HG03135 (cell line): Measurements from ENCODE around the gene NFYC.

Source experiments
- ATAC-seq: cut with Tn5 transposase; IDR thresholded peaks from one replicate; pipeline ENCODE4 v1.9.1; 2021; ENCODE audit warnings: mild to moderate bottlenecking, moderate library complexity; ENCODE audit not compliant: unreplicated experiment

The NFYC gene

DNA sequence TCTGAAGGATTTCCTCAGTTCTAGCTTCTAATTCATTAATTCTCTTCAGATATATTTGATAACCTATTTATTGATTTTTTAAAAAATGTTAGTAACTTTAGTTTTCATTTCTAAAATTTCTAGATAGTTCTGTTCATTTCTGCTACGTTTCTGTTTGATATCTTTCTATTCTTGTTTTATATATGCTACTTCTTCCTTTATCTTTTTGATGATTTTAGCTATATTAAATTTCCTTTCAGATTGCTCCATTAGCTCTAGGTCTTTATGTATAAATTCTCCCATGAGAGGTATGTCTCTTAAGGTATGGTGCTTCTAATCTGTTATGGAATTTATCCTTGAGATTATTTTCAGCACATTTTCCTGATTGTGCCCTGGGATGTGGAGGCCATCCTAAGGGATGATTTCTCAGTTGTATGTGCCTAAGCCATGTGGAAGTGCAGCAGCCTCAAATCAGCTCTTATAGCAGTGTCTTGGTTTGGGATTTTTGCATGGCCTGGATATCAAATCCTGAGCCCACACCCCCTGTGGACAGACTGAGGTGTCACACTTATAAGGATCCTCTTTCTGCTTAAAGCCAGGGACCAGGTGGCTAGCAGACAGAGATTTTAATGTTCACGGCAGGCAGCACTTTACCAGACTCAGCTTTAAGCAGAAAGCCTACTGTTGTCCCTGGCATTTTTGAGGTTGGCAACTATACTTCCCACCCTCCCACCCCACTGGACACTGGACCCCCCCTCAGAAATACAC, 85.9 kb downstream of the NFYC start:
- ATAC-seq, result no peak

DNA sequence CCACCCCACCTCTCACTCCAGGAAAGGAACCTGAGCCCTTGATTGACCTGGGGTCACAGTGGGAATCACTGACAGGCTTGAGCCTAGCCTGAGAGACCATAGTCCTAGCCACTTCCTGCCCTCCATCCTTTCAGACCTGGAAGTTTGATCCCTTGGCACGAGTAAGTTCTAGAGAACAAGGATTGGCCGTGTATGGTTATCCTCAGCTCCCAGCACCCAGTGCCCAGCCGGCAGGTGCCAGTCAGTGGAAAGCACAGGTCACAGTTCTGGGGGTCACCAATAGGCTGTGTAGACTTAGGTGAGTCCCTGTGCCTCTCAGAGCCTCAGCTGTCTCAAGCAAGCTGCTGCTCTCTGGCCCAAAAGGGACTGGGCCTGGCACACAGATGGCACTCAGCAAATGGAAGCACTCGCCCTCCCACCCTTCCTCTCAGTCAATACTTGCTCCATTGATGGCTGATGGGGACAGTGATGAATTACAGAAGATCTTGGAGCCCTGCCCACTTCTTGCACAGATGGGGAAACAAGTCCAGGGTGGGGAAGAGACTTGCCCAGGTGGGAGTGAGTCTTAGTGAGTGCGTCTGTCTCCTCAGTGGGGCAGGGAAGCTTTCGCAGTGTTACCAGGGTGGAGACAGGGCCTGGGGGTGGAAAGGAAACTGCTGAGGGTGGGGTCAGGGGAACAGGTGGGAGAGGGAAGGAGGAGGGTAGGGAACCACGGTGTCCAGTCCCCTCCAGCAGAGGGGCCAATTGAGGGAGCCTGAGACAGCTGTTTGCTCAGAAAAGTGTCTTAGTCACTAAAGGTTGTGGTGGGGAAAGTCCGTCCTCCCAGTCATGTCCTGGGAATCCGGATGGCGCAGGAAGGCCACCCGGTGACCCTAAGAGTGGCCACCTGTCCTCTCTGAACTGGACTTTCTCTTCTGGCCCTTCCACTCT, 89.4 kb downstream of the NFYC start:
- ATAC-seq, result no peak

DNA sequence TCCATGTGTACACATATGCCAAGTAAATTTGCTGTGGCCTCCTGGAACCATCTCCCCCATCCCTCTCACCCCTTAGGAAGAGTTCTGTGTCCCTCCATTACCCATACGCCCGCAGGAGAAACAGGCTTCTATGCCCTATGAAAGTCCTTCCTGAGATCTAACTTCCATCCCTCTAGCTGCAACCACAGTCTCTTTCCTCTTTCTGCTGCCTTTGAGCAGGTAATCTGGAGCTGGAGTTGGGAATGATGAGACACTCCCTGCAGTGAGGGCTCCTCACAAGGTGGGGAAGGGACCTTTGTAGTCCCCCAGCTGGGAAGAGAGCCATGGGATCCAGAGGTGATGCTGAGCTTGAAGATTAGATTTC, 90.1 kb downstream of the NFYC start:
- ATAC-seq, result no peak

DNA sequence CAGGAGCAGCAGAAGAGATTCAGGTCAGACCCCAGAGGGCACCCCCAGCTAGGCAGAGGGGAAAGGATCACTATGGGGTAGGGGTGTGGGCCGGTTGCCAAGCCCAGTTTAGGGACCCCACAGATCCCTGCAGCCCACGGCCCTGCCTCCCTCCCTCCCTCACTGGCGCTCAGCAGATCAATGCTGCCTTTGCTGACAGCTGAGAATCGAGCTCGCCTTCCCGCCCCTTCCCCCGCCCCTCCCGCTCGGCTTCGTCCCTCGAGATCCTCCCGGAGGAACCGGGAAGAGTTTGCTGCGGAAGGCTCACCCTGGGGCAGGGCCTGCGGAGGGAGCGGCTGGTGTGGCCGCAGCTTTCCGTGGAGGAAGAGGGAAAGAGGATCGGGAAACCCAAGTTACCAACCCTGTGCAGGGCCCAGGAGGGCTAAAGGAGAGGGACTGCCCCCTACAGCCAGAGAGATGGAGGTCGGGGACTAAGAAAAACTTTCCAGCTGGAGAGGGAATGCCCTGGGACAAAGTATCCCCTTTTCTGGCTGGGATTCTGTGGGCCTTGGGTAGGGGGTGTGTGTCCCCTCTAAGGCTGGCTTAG, 91.0 kb downstream of the NFYC start:
- no peak for ATAC-seq

DNA sequence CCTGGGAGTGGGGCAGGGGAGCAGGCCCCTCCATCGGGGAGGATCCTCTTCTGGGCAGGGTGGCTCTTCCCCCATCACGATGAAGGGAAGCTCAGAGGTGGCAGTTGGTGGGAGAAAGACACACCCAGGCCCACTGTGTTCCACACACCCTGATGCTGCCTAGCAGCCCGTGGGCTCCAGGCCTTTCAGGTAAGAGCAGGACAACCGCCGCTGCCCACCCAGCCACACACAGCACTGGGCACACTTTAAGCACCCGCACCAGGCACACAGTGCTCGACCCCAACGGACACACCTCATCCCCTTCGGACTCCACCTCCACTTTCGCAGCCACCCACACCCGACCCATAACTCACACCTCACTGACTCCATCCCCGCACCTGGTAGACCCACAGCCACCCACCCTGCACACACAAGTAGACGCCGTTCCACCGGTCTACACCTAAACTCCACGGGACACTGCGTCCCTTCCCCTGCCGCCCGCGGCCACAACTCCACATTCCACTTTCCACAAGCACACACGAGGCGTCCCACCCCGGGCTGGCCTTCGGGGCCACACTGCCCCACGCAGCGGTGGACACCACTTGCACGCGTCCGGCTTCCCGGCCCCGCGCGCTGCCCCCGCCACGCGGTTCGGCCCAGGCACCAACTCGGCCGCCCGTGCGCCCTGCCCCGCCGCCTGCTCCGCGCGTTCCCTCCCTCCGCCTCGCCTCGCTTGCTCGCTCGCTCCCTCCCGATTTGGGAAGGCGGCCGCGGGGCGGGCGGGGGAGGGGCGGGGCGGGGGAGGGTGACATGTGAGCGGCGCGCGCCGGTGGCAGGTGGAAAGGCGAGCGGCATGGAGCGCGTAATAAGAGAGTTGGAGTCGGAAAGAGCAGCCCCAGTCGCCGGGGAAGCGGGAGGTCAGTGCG, 91.7 kb downstream of the NFYC start, which contains the start of gene KCNQ4:
Gene KCNQ4 (plus strand): TSS at position 787 of the 905 bp plus-strand sequence. CDS start 307 bp downstream, outside the sequence.
- ATAC-seq, result no peak

DNA sequence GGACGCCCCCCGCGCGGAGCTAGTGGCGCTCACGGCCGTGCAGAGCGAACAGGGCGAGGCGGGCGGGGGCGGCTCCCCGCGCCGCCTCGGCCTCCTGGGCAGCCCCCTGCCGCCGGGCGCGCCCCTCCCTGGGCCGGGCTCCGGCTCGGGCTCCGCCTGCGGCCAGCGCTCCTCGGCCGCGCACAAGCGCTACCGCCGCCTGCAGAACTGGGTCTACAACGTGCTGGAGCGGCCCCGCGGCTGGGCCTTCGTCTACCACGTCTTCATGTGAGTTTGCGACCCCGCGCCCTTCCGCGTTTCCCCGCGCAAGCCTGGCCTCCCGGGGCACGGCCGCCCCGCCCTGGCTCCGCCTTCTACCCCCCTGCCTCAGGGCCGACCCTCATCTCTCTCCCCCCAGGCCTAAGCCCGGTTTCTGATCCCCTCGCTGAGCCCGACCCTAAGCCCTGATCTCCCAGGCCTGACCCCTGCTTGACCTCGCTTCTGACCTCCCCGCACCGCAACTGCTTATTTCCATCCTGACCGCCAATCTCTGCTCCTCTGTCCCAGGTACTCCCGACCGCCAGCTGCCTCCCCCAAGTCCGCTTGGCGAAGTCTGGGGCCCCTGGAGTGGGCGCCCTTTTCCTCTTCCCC, 92.8 kb downstream of the NFYC start:
- ATAC-seq, result no peak

DNA sequence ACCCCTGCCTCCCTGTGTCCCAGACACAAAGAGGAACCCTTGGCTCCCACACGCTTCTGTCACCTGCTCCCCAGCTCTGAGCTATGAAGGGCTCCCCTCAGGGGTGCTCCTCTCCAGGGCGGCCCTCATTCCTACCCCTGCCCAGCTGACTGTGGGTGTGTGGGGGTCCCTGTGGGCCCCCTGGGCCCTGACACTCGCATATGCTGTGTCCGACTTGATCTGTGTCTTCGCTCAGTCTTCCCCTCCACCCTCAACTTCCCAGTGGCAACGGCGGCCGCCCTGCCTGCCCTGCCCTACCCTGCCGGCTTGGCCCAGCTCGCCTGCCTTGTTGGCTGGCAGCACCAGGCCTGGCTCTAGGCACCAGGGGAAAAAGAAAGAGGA, 93.3 kb downstream of the NFYC start:
- no peak for ATAC-seq

DNA sequence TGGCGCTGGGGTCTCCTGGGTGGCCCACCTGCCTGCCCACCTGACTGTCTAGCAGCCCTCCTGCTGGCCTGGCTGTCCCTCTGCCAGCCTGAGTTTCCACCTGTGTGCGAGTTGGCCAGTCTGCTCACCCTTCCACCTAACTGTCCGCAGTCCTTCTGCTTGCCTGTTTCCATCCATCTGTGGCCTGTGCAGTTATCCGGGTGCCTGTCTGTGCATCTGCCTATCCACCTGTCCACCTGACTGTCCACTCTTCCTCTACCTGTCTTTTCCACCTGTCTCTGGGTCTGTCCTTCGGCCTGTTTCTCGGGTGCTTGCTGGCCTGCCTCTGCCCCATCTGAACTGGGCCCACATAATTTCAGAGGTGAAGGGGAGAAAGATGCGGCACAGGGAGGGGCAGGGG, 93.9 kb downstream of the NFYC start:
- no peak for ATAC-seq

DNA sequence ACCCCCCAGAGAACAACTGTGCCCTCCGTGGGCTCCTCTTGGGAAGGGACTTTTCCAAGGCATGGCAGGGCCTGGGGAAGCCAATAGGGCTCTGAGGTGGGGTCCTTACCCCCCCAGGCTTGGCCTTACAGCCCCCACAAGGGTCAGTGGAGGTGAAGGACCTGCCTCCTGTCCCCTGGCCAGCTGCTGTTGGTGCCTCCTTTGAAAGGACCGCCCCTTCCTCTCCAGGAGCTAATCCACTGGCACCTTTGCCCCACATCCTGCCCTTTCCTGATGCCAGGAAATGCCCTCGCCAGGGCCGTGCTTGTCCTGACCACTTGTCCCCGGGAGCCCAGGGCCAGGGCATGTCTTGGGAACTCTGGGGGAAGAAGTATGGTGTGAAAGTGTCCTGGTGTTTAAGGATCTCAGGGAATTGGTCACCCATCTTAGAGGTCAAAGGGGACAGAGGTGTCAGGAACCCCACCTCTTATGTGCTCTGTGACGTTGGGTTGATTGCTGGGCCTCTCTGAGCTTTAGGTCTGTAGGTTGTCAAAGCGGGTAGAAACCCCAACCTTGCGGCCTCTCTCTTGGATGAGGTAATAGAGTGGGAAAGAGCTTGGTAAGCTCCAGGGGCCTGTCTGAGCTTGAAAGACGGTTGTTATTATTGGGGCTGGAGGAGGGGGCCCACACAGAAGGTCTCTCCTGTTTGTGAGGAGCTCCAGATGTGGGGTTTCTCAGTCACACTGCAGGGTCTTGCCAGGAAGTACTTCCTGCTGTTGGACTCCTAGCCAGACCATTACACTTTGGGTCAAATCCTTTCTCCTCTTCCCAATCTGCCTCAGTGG, 94.9 kb downstream of the NFYC start:
- ATAC-seq, result no peak

DNA sequence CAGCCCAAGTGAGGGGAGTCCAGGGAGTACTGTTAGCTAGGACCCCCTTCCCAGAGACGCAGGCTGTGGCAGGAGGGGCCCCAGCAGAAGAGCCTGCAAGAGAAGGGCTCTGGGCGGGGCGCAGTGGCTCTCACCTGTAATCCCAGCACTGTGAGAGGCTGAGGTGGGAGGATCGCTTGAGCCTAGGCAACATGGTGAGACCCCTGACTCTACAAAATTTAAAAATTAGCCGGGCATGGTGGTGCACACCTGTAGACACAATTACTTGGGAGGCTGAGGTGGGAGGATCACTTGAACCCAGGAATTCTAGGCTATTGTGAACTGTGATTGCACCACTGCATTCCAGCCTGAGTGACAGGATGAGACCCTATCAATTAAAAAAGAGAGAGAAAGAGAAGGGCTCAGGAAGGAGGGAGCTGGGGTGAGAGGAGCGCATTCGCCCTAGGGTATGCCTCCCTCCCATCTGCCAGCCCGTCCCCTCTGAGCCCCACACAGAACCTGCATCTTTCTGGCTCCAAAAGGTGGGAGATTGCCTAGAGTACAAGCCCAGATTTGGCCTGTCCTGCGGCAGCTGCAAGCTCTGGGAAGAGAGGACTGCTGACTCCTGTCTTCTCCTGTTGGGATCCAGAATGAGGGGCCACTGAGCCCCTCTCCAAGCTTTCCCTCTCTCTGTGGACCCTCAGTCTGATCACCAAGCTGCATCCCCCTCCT, 95.6 kb downstream of the NFYC start:
- no peak for ATAC-seq

DNA sequence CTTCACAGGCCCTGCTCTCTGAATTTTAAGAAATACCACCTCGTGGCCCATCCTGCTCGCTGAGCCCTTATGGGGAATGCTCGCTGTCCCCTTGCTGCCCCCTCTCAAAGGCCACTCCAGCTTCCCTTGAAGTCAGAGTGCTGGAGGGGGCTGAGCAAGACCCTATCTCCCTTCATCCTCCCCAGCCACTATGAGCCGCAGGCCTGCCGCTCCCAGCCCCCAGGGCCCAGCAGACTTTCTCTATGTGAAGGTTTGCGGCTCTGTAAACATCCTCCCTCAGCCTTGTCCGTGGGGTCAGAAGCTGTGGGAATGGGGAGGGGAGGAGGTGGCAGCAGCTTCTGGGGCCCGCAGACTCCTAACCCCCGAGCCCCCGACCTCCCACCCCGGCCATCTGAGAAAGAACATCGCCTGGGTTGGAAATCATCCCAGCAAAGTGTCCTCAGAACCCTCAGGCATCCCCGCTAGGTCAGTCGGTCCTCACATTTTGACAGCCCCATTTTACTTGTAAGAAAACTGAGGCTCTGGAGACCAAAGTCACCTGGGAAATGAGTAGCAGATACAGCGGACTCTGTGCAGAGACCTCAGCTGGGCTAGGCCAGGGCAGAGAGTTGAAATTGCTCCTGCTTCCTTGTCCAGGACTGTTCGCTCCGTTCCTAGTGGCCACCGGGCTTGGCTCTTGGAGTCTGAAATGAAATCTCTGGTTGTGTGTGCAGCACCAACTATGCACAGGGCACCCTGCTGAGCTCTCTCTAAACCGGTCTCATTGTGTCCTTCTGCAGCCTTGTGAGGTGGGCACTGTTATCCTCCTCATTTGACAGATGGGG, 96.4 kb downstream of the NFYC start:
- no peak for ATAC-seq

DNA sequence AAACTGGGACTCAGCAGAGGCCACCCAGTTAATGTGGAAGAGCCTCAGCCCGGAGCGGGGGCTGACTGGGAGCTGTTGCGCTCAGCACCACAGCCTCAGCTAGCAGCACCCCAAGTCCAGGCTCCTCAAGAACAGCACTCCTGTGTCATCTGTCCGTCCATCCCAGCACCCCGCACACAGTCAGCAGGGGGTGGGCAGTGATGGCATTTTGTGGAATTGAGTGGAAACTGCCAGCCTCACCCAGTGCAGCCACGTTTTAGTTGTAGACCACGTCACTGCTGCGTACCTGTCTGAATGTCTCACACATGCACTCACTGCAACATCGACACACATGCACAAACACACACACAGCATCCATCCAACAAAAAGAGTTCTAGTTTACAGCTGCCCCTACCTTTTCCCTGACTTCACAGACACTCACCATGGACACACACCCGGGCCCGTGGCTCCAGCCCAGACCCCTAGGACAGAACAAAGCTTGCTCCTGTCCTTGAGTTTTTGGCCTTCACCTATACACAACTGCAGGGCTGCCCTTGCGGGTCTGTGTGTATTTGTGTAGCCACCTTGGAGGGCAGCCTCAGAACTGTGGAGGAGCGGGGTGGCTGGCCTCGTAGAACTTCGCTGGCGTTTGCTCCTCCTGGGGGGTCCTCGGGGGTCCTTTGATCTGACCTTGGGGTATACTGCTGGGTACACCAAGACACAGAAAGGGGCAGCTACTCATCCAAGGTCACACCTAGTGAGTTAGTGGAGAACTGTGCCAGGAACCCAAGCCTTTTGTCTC, 97.2 kb downstream of the NFYC start:
- ATAC-seq, result no peak

DNA sequence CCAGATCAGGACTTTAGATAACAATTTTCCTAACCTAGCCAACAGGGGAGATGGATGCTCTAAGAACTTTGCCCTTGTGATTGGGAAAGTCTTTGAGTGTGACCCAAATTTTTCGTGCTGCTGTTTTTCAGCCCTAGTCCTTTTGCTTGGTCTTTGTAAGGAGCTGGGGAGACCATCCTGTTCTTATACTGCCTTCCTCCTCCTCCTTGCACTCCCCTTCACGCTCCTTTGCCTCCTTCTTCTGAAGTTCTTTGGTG, 97.8 kb downstream of the NFYC start:
- ATAC-seq, result no peak

DNA sequence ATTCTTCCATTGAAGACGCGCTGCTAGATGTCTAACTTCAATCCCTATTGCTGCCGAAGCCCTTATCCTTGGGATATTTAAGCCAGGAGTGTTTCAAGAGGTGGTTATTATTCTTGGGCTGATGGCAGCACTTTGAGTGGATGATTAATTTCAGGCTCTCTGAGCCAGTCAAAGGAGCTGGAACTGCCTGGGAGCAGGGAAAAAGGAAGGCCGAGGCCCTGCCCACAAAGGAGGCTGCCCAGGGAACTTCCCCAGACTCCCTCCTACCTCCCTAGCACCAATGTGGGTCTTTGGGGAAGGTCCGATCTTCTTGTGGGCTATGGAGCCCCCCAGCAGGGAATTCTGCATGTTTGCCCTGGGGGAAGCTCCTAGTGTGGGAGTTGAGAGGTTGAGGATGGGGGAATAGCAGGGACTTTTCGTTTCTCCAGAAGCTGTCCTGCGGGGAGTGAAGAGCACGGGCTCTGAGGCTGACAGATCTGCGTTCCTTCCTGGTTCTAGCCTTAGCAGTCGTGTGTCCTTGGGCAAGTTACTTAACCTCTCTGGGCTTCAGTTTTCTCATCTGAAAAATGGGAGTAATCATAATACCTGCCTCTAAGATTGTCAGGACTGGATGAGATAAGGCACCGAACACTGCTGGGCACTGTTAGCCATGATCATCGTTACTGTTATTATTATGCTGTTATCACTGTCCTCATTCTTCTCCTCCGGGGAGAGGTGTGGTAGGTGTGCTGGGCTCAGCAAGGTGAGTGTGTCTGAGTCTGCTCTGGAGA, 98.3 kb downstream of the NFYC start:
- ATAC-seq, result no peak

DNA sequence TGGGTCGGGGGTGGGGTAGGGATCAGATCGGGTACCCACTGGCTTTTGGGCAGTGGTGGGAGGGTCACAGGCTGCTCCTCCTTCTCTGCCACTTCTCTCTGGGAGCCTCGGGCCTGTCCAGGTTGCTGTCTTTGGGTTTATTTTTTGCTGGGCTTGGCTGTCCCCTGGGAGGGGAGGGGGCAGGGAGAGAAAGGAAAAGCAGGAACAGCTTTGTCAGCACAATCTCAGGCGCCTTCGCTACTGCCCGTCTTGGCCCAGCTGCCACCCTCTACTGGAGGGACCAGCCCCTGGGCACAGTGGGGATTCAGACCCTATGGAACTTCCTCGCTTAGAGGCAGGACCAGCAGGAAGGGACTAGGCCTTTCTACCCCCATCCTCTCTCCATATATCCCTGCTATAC, 100.5 kb downstream of the NFYC start:
- no peak for ATAC-seq

DNA sequence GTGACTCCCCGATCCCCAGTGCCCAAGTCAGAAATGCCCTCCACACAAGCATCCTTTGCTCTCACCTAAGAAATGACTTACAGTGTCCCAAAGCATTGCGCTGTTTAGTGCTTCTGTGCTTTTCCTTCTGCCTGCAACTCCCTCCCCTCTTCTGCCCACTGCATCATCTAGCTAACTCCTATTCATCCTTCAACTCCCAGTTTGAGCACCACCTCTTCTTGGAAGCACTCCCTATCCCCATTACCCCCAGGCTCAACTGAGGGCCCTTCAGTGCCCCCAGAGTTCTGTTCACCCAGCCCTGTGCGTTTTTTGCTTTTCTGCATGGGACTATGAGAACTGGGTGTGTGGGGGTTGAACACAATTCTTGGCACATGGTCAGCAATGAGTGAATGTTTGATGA, 102.1 kb downstream of the NFYC start:
- ATAC-seq, result no peak

DNA sequence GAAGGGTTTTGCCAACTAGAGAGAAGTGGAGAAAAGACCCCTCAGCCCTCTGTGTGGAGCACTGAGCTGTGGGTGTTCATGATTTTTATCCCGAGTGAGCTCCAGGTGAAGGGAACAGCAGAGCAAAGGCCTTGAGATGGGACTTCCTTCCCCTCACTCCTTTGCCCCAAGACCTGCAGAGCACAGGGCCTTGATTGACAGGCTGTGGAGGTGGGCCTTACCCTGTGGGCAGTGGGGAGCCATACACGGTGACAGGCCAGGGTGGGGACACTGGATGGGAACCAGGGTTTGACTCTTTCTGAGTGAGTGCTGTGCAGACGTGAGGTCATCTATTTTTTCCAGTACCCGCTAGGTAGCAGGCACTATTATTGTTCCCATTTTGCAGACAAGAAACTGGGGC, 102.5 kb downstream of the NFYC start:
- no peak for ATAC-seq
